Brain pericyte (primary cell): ENCODE results near the gene ARFGEF2.
A peak's percentile ranks its signal among the peaks of the same experiment; 100 is the strongest.
"Not testable (repeated sequence)": the region's sequence is repeated elsewhere in the genome, so short reads cannot be mapped to it uniquely, and the experiment has no call there.

ENCODE experiments used
- DNase-seq: peaks from one replicate; pipeline ENCODE4 v3.0.0-alpha.2; 2012; ENCODE audit warnings: low read depth, low spot score

ARFGEF2 gene

GRCh38 chr20:48951646-48952045, 30.1 kb downstream of the ARFGEF2 start:
- no peak for DNase-seq

GRCh38 chr20:48952656-48953055, 31.1 kb downstream of the ARFGEF2 start:
- DNase-seq, result no peak

GRCh38 chr20:48953653-48954052, 32.1 kb downstream of the ARFGEF2 start:
- no peak for DNase-seq

- DNase-seq, result no peak
Measured at GRCh38 chr20:48956052-48956451, 34.5 kb downstream of the ARFGEF2 start.

GRCh38 chr20:48957053-48957481, 35.6 kb downstream of the ARFGEF2 start:
- no peak for DNase-seq

GRCh38 chr20:48957533-48957932, 36.0 kb downstream of the ARFGEF2 start:
- no peak for DNase-seq

GRCh38 chr20:48958743-48959142, 37.2 kb downstream of the ARFGEF2 start:
- DNase-seq, result no peak

- DNase-seq, result no peak
Measured at GRCh38 chr20:48959899-48960550, 38.5 kb downstream of the ARFGEF2 start.

GRCh38 chr20:48962421-48962820, 40.9 kb downstream of the ARFGEF2 start:
- no peak for DNase-seq

GRCh38 chr20:48962976-48963771, 41.7 kb downstream of the ARFGEF2 start:
- DNase-seq, result no peak

GRCh38 chr20:48965189-48965910, 43.8 kb downstream of the ARFGEF2 start:
- DNase-seq, result no peak

- no peak for DNase-seq
Measured at GRCh38 chr20:48970681-48971365, 49.3 kb downstream of the ARFGEF2 start.

GRCh38 chr20:48971956-48972355, 50.4 kb downstream of the ARFGEF2 start:
- DNase-seq, result no peak

GRCh38 chr20:48972816-48973215, 51.3 kb downstream of the ARFGEF2 start:
- DNase-seq, result no peak

- no peak for DNase-seq
Measured at GRCh38 chr20:48975955-48976354, 54.4 kb downstream of the ARFGEF2 start.

- DNase-seq, result not testable (repeated sequence)
Measured at GRCh38 chr20:48979980-48980379, 58.5 kb downstream of the ARFGEF2 start.

- DNase-seq, result peak; percentile 13
Measured at GRCh38 chr20:48983423-48984400, 62.2 kb downstream of the ARFGEF2 start.

GRCh38 chr20:48984575-48985219, 63.2 kb downstream of the ARFGEF2 start:
- DNase-seq, result no peak

- no peak for DNase-seq
Measured at GRCh38 chr20:48986899-48987298, 65.4 kb downstream of the ARFGEF2 start.

- no peak for DNase-seq
Measured at GRCh38 chr20:48990467-48990866, 69.0 kb downstream of the ARFGEF2 start.
